Osteoblast (primary cell): ENCODE data around the gene DOCK7. TPM values are rescaled to one million over a fixed set of nuclear protein-coding genes. Genes with fewer than 3 reads are reported as not detected.

Source experiments
- DNase-seq: peaks from one replicate; pipeline ENCODE4 v3.0.0; 2011; ENCODE audit warnings: low spot score, mixed read lengths; ENCODE audit not compliant: insufficient read length; ENCODE audit errors: missing footprints
- H2AFZ ChIP-seq: 2 replicates; pipeline ENCODE4 v1.6.0; 2011; ENCODE audit warnings: mild to moderate bottlenecking, low read length
- H3K27ac ChIP-seq: 2 replicates; pipeline ENCODE4 v1.5.1; 2011; ENCODE audit warnings: mild to moderate bottlenecking, low read depth, low read length, moderate library complexity
- H3K27me3 ChIP-seq: 2 replicates; pipeline ENCODE4 v1.6.0; 2012; ENCODE audit warnings: mild to moderate bottlenecking, control low read depth, inconsistent platforms, low read length, moderate library complexity; ENCODE audit not compliant: insufficient read depth
- H3K36me3 ChIP-seq: 2 replicates; pipeline ENCODE4 v1.5.1; 2011; ENCODE audit warnings: mild to moderate bottlenecking, low read length, control low read depth, moderate library complexity; ENCODE audit not compliant: insufficient read depth
- H3K4me1 ChIP-seq: 2 replicates; pipeline ENCODE4 v1.5.1; 2011; ENCODE audit warnings: mild to moderate bottlenecking, low read length, control low read depth, moderate library complexity; ENCODE audit not compliant: insufficient read depth
- H3K4me2 ChIP-seq: 2 replicates; pipeline ENCODE4 v1.6.0; 2011; ENCODE audit warnings: mild to moderate bottlenecking, low read length; ENCODE audit not compliant: insufficient read depth
- H3K4me3 ChIP-seq: fragments of 200-600 bp; sonication (generic); 3 replicates; pipeline ENCODE4 v1.5.1; 2012; ENCODE audit warnings: mild to moderate bottlenecking, low read length, inconsistent platforms; ENCODE audit not compliant: insufficient read depth
- H3K79me2 ChIP-seq: 2 replicates; pipeline ENCODE4 v1.6.0; 2012; ENCODE audit warnings: mild to moderate bottlenecking, low read length, control low read depth, inconsistent platforms; ENCODE audit not compliant: insufficient read depth
- H3K9me3 ChIP-seq: 2 replicates; pipeline ENCODE4 v1.5.1; 2011; ENCODE audit warnings: low read depth, low read length, control low read depth
- H4K20me1 ChIP-seq: 2 replicates; pipeline ENCODE4 v1.6.0; 2012; ENCODE audit warnings: mild to moderate bottlenecking, low read length, control low read depth; ENCODE audit not compliant: insufficient read depth
- CTCF ChIP-seq: IDR thresholded peaks from 2 replicates; pipeline ENCODE4 v1.5.1; 2011; ENCODE audit warnings: mild to moderate bottlenecking, low read depth, low read length, moderate library complexity; ENCODE audit errors: extremely low read depth
- total RNA-seq: library from RNA; depleted of rRNA; stranded (reverse); fragments of >200 nt; gene quantifications from 2 replicates; pipeline ENCODE4 v1.2.3, GENCODE V29; 2012

Gene DOCK7
- total RNA-seq, 1 donor, result 73.8 TPM

GRCh38 chr1:62728963-62729362 is 40.8 kb upstream of the DOCK7 start:
- Histone ChIP-seq H2AFZ (no peak overlapping the region), H3K27ac (no peak overlapping the region), H3K79me2 (no peaks in the 10 kb centered on the region), H3K4me1 (peaks cover 33% of the 10 kb centered on the region), H3K36me3 (no peaks in the 10 kb centered on the region), H3K4me3 (no peak overlapping the region), H3K9me3 (no peaks in the 10 kb centered on the region), H4K20me1 (no peaks in the 10 kb centered on the region), H3K4me2 (no peak overlapping the region), H3K27me3 (no peaks in the 10 kb centered on the region)
- TF ChIP-seq CTCF, result no peak
- DNase-seq, result no peak

DNA sequence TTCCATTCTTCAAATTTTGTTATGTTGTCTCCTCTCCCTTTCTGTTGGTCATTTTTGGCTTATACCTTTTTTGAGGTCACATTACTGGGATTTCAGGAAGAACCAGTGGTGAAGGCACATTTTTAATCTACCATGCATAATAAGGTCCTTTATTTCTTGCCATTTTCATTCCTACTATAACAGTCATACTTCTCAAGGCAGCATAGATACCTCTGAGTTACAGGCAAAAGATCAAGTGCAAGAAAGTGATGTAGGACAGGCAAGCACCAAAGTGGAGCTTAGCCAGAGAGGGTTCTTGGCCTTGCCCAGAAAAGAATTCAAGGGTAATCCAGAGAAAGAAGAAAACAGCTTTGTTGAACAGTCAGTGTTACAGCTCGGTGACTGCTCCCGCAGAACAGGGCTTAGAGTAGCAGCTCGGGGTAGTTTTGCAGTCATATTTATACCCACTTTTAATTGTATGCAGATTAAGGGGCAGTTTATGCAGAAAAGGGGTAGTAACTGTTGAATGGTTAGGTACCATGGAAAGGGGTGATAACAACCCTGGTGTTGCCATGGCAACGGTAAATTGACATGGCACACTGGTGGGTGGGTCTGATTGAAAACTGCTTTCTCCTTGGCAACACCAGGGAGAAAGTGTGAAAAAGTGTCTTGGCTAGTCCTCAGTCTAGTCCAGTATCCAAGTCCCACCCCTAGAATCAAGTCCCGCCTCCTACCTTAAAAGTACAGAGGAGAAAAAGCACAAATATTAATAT is 39.6 kb upstream of the DOCK7 start:
- H3K9me3 ChIP-seq, result no peaks in the 10 kb centered on the region
- H3K27me3 ChIP-seq, result no peaks in the 10 kb centered on the region
- H3K79me2 ChIP-seq, result no peaks in the 10 kb centered on the region
- H3K4me3 ChIP-seq, result no peak overlapping the region
- H3K4me2 ChIP-seq, result peak overlapping the region; percentile 46
- TF ChIP-seq CTCF, result no peak
- no peaks in the 10 kb centered on the region for H3K36me3 ChIP-seq
- peaks cover 33% of the 10 kb centered on the region for H3K4me1 ChIP-seq
- no peaks in the 10 kb centered on the region for H4K20me1 ChIP-seq
- peak overlapping the region; percentile 29 for H3K27ac ChIP-seq
- peak; percentile 19 for DNase-seq
- peak overlapping the region; percentile 38 for H2AFZ ChIP-seq

DNA sequence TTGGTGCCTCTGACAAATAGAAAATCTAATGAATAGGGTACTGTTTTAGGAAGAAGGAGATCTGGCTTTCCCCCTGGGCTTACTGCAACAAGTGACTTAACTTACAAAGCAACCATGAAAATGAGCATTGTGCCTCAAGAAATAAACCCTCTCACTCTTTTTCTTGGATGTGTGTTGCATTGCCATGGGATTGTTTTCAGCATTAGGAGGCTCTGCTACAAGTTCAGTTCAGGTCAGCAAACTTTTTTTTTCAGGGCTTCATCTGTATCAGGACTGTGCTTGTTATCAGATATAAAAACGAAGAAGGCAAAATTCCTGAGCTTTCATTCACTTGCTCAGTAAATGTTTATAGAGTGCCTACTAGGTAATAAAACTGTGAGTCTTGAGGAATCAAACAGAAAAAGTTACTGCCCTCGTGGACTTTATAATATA is 37.8 kb upstream of the DOCK7 start:
- Histone ChIP-seq H3K9me3 (no peaks in the 10 kb centered on the region), H3K79me2 (no peaks in the 10 kb centered on the region), H2AFZ (peak overlapping the region; percentile 60), H3K27ac (peak overlapping the region; percentile 58), H3K27me3 (no peaks in the 10 kb centered on the region), H3K4me1 (peaks cover 36% of the 10 kb centered on the region), H4K20me1 (no peaks in the 10 kb centered on the region), H3K4me2 (peak overlapping the region; percentile 80), H3K4me3 (no peak overlapping the region), H3K36me3 (no peaks in the 10 kb centered on the region)
- DNase-seq, result no peak
- no peak for TF ChIP-seq CTCF

- H3K4me3 ChIP-seq, result peak overlapping the region; percentile 52
- no peak for TF ChIP-seq CTCF
- peak overlapping the region; percentile 60 for H2AFZ ChIP-seq
- H3K79me2 ChIP-seq, result no peaks in the 10 kb centered on the region
- peak overlapping the region; percentile 80 for H3K4me2 ChIP-seq
- peak; percentile 78 for DNase-seq
- no peaks in the 10 kb centered on the region for H3K9me3 ChIP-seq
- H3K27ac ChIP-seq, result peak overlapping the region; percentile 58
- no peaks in the 10 kb centered on the region for H4K20me1 ChIP-seq
- no peaks in the 10 kb centered on the region for H3K36me3 ChIP-seq
- peaks cover 40% of the 10 kb centered on the region for H3K4me1 ChIP-seq
- no peaks in the 10 kb centered on the region for H3K27me3 ChIP-seq
Observed at GRCh38 chr1:62725255-62725654, 37.1 kb upstream of the DOCK7 start.
